H9 (cell line): Measurements from ENCODE around the gene ANKRD35. TPM values are rescaled to one million over a fixed set of nuclear protein-coding genes. Genes with fewer than 3 reads are reported as not detected.

ENCODE experiments used
- DNase-seq: peaks from one replicate; pipeline ENCODE4 v3.0.0-alpha.2; 2017
- H2AFZ ChIP-seq: one replicate; pipeline ENCODE4 v1.6.1; 2013; ENCODE audit warnings: mild to moderate bottlenecking, low read length, control low read depth, moderate library complexity
- H2AK5ac ChIP-seq: 2 replicates; pipeline ENCODE4 v1.6.1; 2013; ENCODE audit warnings: low read length, control low read depth, mixed read lengths; ENCODE audit not compliant: insufficient read length
- H2BK120ac ChIP-seq: one replicate; pipeline ENCODE4 v1.6.1; 2013; ENCODE audit warnings: low read depth, mild to moderate bottlenecking, low read length, control low read depth, inconsistent platforms; ENCODE audit not compliant: poor library complexity, severe bottlenecking
- H2BK12ac ChIP-seq: 2 replicates; pipeline ENCODE4 v1.6.1; 2013; ENCODE audit warnings: low read length, control low read depth, mixed read lengths, low read depth; ENCODE audit not compliant: insufficient read length
- H2BK15ac ChIP-seq: 2 replicates; pipeline ENCODE4 v1.6.1; 2013; ENCODE audit warnings: low read depth, low read length, control low read depth
- H2BK20ac ChIP-seq: one replicate; pipeline ENCODE4 v1.6.1; 2013; ENCODE audit warnings: low read depth, mild to moderate bottlenecking, low read length, control low read depth, inconsistent platforms; ENCODE audit not compliant: poor library complexity, severe bottlenecking
- H2BK5ac ChIP-seq: 2 replicates; pipeline ENCODE4 v1.6.1; 2013; ENCODE audit warnings: low read length, control low read depth, mixed read lengths; ENCODE audit not compliant: insufficient read length
- H3K14ac ChIP-seq: 2 replicates; pipeline ENCODE4 v1.6.1; 2013; ENCODE audit warnings: low read length, control low read depth; ENCODE audit not compliant: insufficient read depth
- H3K18ac ChIP-seq: 2 replicates; pipeline ENCODE4 v1.6.1; 2013; ENCODE audit warnings: low read depth, mild to moderate bottlenecking, mixed read lengths, low read length, control low read depth; ENCODE audit not compliant: insufficient read length
- H3K23ac ChIP-seq: 2 replicates; pipeline ENCODE4 v1.6.1; 2013; ENCODE audit warnings: low read length, control low read depth, mixed read lengths, low read depth; ENCODE audit not compliant: insufficient read length
- H3K23me2 ChIP-seq: 2 replicates; pipeline ENCODE4 v1.6.1; 2013; ENCODE audit warnings: low read depth, mild to moderate bottlenecking, mixed read lengths, low read length, control low read depth; ENCODE audit not compliant: insufficient read length, poor library complexity, severe bottlenecking
- H3K27ac ChIP-seq: 2 replicates; pipeline ENCODE4 v1.5.1; 2013; ENCODE audit warnings: low read length, control low read depth, mixed read lengths, low read depth; ENCODE audit not compliant: insufficient read length
- H3K27me3 ChIP-seq: 2 replicates; pipeline ENCODE4 v1.6.1; 2013; ENCODE audit warnings: low read length, control low read depth, inconsistent platforms; ENCODE audit not compliant: insufficient read depth
- H3K4ac ChIP-seq: 2 replicates; pipeline ENCODE4 v1.6.1; 2013; ENCODE audit warnings: low read depth, mild to moderate bottlenecking, control low read depth, inconsistent platforms, low read length, moderate library complexity
- H3K4me1 ChIP-seq: 2 replicates; pipeline ENCODE4 v1.6.1; 2013; ENCODE audit warnings: low read length, control low read depth, inconsistent platforms; ENCODE audit not compliant: insufficient read depth
- H3K4me2 ChIP-seq: 2 replicates; pipeline ENCODE4 v1.6.1; 2013; ENCODE audit warnings: low read length, control low read depth, mixed read lengths; ENCODE audit not compliant: insufficient read length, insufficient read depth
- H3K56ac ChIP-seq: 2 replicates; pipeline ENCODE4 v1.6.1; 2013; ENCODE audit warnings: low read depth, mild to moderate bottlenecking, mixed read lengths, low read length, control low read depth; ENCODE audit not compliant: insufficient read length
- H3K79me1 ChIP-seq: 2 replicates; pipeline ENCODE4 v1.6.1; 2013; ENCODE audit warnings: low read depth, mild to moderate bottlenecking, moderate library complexity, low read length, control low read depth, inconsistent platforms; ENCODE audit not compliant: insufficient read depth, poor library complexity, severe bottlenecking
- H3K79me2 ChIP-seq: 2 replicates; pipeline ENCODE4 v1.6.1; 2013; ENCODE audit warnings: low read length, control low read depth, inconsistent platforms; ENCODE audit not compliant: insufficient read depth
- H3K9ac ChIP-seq: 2 replicates; pipeline ENCODE4 v1.6.1; 2013; ENCODE audit warnings: low read length, control low read depth, mixed read lengths; ENCODE audit not compliant: insufficient read length; ENCODE audit errors: extremely low read depth
- H3K9me3 ChIP-seq: one replicate; pipeline ENCODE4 v1.6.1; 2013; ENCODE audit warnings: low read depth, low read length, inconsistent platforms; ENCODE audit not compliant: control insufficient read depth
- H3T11ph ChIP-seq: one replicate; pipeline ENCODE4 v1.6.1; 2013; ENCODE audit warnings: mild to moderate bottlenecking, low read length, control low read depth, inconsistent platforms
- H4K20me1 ChIP-seq: one replicate; pipeline ENCODE4 v1.6.1; 2013; ENCODE audit not compliant: control insufficient read depth, insufficient read length, insufficient read depth
- H4K5ac ChIP-seq: 2 replicates; pipeline ENCODE4 v1.6.1; 2013; ENCODE audit warnings: low read depth, mild to moderate bottlenecking, mixed read lengths, low read length, control low read depth; ENCODE audit not compliant: insufficient read length
- H4K8ac ChIP-seq: replicated peaks from 2 replicates; pipeline ENCODE4 v1.6.1; 2013; ENCODE audit warnings: low read length, control low read depth, mixed read lengths, low read depth; ENCODE audit not compliant: insufficient read length
- H4K91ac ChIP-seq: 2 replicates; pipeline ENCODE4 v1.6.1; 2013; ENCODE audit warnings: low read depth, mild to moderate bottlenecking, moderate library complexity, mixed read lengths, low read length, control low read depth; ENCODE audit not compliant: insufficient read length
- H3K27ac Mint-ChIP-seq, 3 experiments: 2 replicates in 2 of 3; 3 replicates in 1 of 3; pipeline ENCODE4 v1.8.0; 2020 to 2021; ENCODE audit warnings: mixed read lengths in 3 of 3, mild to moderate bottlenecking in 1 of 3, moderate library complexity in 1 of 3
- H3K27me3 Mint-ChIP-seq: 2 replicates; pipeline ENCODE4 v1.8.0; 2021; ENCODE audit warnings: low read depth, mild to moderate bottlenecking, moderate library complexity, mixed read lengths
- H3K36me3 Mint-ChIP-seq, 3 experiments: 2 replicates in 2 of 3; 3 replicates in 1 of 3; pipeline ENCODE4 v1.8.0; 2020 to 2021; ENCODE audit warnings: low read depth in 3 of 3, mixed read lengths in 3 of 3; ENCODE audit not compliant: insufficient read depth in 1 of 3
- H3K4me1 Mint-ChIP-seq, 2 experiments: 2 replicates each; pipeline ENCODE4 v1.8.0; 2020; ENCODE audit warnings: mixed read lengths in 2 of 2
- H3K4me3 Mint-ChIP-seq, 2 experiments: 2 replicates in 1 of 2; 3 replicates in 1 of 2; pipeline ENCODE4 v1.8.0; 2020 to 2021; ENCODE audit warnings: mild to moderate bottlenecking in 2 of 2, mixed read lengths in 2 of 2, moderate library complexity in 1 of 2
- H3K9me3 Mint-ChIP-seq, 2 experiments: 2 replicates in 1 of 2; 3 replicates in 1 of 2; pipeline ENCODE4 v1.8.0; 2020; ENCODE audit warnings: mild to moderate bottlenecking in 2 of 2, mixed read lengths in 2 of 2, moderate library complexity in 1 of 2
- WGBS: extraction: QIAGEN DNeasy Blood & Tissue Kit; methylation state at CpG from one replicate; pipeline ENCODE4 v1.1.7; 2013; ENCODE audit warnings: missing lambda C conversion rate, low lambda C conversion rate, mixed read lengths; ENCODE audit not compliant: insufficient read length; ENCODE audit errors: extremely low coverage; 5-methylcytosine and 5-hydroxymethylcytosine counted together
- total RNA-seq: library from RNA; stranded (reverse); gene quantifications from 2 replicates; pipeline ENCODE4 v1.2.1, GENCODE V29; 2021
- TF ChIP-seq, protein P1 (sequence below): fragments of 200-600 bp; sonication (generic); conservative IDR thresholded peaks from 3 replicates; pipeline ENCODE4 v1.8.0; 2021; ENCODE audit warnings: antibody characterized with exemption, mild to moderate bottlenecking

ANKRD35 gene
- total RNA-seq, 1 experiment from 2014 or later = 0.28 TPM

GRCh38 chr1:145898756-145899155, 13.1 kb upstream of the ANKRD35 start:
- Histone ChIP-seq H3K79me2 (no peaks in the 10 kb centered on the region), H4K20me1 (no peaks in the 10 kb centered on the region), H3K9ac (no peak overlapping the region), H2AFZ (no peak overlapping the region), H2BK5ac (no peak overlapping the region), H4K5ac (no peak overlapping the region), H3K23me2 (no peaks in the 10 kb centered on the region), H3K4me1 (no peaks in the 10 kb centered on the region), H3K56ac (no peak overlapping the region), H3K4ac (no peak overlapping the region), H2BK20ac (no peak overlapping the region), H4K8ac (no peak overlapping the region), H3K18ac (no peak overlapping the region), H3K14ac (no peak overlapping the region), H2BK15ac (no peak overlapping the region), H4K91ac (no peak overlapping the region), H2BK12ac (no peak overlapping the region), H3K27ac (no peak overlapping the region), H3K23ac (no peak overlapping the region), H3K27me3 (no peaks in the 10 kb centered on the region), H2BK120ac (no peak overlapping the region), H3K79me1 (no peaks in the 10 kb centered on the region), H3K9me3 (no peaks in the 10 kb centered on the region), H3T11ph (no peak overlapping the region), H2AK5ac (no peak overlapping the region), H3K4me2 (no peak overlapping the region)
- WGBS = no CpG with 5 or more reads among the region's 5 CpGs
- TF ChIP-seq, protein P1, sequence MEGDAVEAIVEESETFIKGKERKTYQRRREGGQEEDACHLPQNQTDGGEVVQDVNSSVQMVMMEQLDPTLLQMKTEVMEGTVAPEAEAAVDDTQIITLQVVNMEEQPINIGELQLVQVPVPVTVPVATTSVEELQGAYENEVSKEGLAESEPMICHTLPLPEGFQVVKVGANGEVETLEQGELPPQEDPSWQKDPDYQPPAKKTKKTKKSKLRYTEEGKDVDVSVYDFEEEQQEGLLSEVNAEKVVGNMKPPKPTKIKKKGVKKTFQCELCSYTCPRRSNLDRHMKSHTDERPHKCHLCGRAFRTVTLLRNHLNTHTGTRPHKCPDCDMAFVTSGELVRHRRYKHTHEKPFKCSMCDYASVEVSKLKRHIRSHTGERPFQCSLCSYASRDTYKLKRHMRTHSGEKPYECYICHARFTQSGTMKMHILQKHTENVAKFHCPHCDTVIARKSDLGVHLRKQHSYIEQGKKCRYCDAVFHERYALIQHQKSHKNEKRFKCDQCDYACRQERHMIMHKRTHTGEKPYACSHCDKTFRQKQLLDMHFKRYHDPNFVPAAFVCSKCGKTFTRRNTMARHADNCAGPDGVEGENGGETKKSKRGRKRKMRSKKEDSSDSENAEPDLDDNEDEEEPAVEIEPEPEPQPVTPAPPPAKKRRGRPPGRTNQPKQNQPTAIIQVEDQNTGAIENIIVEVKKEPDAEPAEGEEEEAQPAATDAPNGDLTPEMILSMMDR = no peak
- Mint-ChIP-seq H3K27ac (no peak overlapping the region; a peak in 1 of 7 replicates), H3K4me1 (peaks cover 0 to 4% of the 10 kb centered on the region in 2 experiments; a peak in 1 of 4 replicates), H3K4me3 (no peak overlapping the region), H3K9me3 (no peaks in the 10 kb centered on the region), H3K36me3 (no peaks in the 10 kb centered on the region), H3K27me3 (peaks cover 26% of the 10 kb centered on the region)
- DNase-seq = no peak
